Activated CD4-positive, alpha-beta T cell treated with anti-CD3 and anti-CD28 coated beads, Interleukin-2, amount 50 U/mL, for 4 hours (primary cell): ENCODE data around the gene WDR18.
"Not testable (repeated sequence)": the region's sequence is repeated elsewhere in the genome, so short reads cannot be mapped to it uniquely, and the experiment has no call there.

Experiments used
- DNase-seq, 2 experiments: peaks; one replicate each; pipeline ENCODE4 v3.0.0-alpha.2; 2020

WDR18 gene

DNA sequence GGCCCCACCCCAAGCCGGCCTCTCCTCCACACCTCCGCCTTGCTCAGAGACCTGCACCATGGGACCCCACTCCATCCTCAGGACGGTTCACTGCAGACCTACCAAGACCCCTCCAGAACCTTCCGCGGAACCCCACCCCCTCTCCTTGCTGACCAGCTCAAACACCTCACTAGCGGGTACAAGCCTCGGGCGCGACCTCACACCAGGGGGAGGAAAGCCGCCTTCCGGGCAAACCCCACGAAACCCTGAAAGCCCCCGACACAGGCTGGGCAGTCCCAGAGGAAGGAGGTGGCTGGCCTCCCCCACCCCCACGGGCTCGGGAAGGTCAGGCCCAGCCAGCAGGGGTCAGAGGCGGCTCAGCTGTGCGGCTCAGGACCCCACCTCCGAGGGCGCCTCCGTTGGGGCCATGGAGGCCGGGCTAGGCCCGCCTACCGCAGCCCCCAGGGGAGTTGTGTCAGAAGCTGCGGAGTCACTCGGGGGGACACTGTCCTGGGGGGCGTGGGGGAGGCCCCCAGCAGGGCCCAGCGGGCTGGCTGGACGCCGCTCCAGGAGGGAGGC, 25.9 kb downstream of the WDR18 start:
- no peak for DNase-seq

DNA sequence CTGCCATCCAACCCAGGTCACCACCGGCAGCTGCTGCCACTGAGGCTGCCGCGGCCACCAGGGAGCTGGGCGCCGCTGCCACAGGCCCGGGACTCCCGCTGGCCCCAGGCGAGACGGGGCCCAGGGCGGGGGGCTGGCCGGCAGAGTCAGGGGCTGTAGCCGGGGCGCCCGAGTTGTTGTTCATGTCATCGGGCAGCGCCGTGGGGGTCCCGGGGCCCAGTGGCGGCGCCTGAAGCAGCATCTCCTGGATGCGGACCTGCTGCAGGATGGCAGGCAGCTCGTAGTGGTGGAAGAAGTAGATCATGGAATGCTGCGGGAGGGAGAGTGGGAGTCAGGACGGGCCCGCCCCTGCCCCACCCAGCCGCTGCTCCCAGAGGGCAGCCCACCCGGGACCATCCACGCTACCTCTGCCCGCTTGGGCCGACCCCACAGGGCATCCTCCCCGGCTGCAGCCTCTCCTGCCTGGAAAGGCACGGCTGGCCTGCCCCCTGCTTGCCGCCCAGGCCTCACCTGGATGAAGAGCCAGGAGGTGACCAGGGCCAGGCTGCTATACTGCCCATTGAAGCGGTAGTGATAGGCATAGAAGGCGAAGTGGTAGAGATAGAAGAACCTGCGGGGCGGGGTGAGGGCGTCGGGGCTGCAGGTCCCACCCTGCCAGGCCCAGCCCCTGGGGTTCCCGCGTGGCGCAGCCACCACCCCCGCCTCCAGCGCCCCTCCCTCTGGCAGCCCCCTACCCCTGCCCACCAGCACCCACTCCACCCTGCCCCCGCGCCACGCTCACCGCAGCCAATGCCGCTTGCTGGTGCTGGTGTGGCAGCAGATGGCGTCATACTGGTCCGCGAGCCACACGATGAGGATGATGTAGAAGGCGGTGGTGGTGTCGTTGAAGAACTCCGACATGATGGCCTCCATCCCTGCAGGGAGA, 26.7 kb downstream of the WDR18 start:
- DNase-seq, result no peak

DNA sequence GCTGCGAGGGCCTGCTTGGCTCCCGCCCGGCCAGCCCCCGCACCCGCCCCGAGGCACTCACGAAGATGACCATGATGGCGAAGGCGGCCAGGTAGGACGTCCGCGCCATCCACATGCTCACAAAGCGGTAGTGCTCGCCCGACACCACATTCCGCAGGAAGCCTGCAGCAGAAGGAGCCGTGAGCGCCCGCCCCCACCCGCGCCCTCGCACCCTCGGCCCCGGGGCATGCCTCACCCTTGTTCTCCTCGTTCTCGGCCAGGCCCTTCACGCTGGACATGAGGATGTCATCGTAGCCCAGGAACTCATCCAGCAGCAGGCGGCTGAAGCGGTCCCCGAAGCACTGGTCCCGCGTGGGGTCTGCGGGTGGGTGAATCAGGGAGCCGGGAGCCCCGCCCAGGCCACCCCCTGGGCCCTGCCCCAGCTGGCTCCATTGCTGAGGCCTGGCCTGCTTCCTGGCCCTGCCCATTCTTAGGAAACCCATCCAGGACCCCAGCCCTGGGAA, 27.7 kb downstream of the WDR18 start:
- DNase-seq, result no peak

DNA sequence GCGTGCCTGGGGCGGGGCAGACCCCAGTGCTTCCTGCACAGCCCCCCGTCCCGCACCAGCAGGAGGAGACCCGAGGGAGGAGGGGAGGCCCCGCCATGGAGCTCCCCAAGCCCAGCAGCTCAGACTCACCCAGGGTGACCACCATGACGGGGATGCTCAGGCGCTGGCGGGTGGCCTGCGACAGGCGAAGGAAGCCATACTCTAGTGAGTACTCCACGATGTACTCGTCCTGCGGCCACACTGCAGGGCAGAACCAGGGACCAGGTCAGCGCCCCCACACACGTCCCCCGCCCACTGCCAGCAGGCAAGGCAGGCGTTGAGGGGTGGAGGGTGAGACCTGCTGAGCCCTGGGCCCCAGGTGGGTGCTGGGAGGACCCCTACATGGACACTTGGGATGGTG, 28.2 kb downstream of the WDR18 start:
- DNase-seq, result no peak

DNA sequence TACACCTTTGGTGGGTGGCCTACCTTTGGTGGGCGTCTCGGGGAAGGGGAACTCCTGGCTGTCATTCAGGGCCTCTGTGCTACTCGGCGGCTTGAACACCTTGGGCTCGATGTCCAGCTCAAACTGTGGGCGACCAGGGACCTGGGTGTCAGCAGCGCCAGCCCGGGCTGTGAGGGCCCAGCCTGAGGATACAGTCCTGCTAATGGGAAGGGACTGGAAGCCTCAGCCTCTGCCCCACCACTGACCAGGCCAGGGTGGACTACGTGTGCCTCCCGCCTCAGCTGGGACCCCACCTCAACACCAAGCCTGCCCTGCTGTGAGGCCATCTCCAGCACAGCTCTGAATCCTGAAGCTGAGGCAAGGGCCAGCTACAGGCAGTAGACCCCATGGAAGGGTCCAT, 29.1 kb downstream of the WDR18 start:
- DNase-seq, result no peak

DNA sequence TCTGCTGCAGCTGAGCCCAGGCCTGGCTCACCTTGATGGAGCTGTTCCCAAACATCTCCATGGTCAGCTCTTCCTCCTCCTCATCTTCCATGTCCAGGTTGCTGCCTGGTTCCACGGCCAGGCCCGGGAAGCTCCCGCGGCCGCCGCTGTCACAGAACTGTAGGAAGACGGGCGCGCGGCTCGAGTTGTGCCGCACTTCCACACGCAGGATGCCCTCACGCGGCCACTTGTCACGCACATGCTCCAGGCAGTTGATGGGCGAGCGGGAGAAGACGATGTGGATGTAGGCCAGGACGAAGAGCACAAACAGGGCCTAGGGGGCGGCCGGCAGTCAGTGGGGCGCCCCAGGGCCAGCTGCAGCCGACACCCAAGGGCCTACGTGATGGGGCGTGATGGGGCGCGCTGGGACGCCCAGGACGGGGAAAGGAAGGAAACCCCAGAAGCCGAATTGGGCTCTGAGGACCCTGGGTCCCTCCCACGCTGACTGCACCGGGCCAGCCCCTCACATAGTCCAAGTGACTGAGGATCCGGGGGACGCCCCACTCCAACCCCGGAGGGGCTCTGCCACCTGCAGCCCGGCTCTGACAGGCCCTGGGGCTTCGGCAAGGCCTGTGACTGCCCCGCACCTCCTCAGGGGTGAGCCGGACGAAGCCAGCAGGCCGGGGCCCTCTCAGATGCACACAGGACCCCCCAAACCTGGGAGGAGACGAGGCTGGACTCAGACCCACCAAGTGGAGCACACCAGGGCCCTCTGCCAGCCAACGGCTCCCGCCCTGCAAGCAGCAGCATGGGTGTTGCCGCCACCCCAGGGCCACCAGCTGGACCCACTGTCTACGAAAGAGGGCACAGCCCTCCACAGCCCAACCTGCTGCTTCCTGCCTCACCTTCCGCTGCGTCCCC, 30.3 kb downstream of the WDR18 start:
- DNase-seq, result no peak

DNA sequence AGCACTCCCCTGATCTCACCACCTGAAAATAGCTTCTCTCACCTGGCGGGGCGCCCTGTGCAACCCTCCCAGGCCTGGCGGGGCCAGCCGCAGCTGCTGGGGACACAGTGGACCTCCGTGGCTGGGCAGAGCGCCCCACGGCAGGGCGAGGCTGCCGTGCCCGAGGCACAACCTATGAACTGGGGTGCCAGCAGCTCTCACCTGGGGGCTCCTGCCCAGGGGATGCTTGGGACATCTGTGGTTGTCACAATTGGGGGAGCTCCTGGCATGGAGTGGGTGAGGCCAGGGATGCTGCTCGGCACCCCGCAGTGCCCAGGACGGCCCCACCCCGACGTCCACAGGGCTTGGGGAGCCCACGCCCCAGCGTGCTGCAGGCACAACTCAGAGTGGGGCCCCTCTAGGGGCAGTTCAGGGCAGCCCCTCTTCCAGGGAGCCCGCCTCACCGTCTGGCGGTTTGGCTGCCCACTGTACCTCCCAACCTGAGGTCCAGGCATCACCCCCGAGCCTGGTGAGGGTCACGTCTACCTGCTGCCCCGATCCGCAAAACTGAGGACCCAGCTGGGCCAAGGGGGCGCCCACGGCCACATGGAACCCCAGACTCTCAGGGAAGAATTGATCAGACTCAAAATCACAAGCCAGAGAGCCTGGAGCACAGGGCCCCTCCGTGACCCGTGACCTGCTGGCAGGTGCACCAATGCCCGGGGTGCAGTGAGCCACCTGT, 31.1 kb downstream of the WDR18 start:
- no peak for DNase-seq

DNA sequence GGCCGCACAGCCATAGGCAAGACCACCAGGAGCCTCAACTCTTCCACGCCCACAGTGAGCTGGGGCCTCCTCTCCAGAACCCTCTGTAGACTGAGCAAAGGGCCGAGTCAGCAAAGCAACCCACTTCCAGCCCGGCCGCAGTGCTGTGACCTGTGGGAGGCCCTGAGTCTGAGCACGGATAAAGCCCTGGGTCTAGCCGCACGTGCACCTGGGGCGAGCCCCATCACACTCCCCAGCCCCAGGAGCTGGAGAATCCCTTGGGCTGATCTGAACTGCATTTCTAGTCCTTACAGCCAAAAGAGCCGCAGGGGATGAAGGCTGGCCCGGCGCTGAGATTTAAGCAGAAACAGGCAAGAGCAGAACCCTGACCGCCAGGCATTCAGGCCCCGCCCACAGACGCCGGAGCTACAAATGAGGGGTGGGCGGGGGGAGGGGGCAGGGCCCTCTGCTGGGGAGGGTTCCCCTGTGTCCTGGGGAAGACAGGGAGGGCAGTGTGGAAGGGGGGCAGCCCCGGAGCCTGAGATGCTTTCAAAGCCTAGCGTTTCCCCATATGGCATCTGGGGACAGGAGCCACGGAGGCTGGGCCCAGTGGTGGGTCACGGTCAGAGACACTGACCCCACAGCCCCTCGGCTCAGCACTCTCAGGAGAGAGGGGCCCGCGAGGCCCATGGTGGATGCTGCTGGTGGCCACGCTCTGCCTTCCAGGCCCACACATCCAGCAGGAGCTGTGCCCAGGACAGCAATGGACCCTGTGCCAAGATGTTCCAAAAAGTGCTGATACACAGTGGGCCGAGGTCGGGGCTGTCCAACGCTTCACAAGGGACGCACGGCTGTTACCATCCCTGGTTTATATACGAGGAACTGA, 31.9 kb downstream of the WDR18 start:
- DNase-seq, result no peak

DNA sequence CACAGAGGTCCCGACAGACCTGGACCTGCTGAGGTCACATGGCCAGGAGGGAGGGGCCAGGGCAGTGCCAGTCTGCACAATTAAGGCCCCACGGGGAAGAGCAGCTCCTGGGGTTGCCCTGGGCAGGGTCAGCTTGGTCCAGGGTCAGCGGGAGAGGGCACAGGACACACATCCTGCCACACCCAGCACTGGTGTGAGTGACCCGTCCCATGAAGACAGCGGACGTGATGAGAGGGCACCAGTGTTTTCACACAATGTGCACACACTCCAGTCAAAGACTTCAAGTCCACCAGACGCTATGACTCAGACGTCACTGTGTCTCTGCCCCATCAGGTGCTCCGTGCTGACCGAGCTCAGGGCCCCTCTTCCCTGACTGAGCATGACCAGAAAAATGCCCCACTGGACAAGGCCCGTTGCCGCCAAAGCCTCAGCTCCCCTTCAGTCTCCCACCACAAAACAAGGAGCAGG, 32.5 kb downstream of the WDR18 start:
- no peak for DNase-seq

DNA sequence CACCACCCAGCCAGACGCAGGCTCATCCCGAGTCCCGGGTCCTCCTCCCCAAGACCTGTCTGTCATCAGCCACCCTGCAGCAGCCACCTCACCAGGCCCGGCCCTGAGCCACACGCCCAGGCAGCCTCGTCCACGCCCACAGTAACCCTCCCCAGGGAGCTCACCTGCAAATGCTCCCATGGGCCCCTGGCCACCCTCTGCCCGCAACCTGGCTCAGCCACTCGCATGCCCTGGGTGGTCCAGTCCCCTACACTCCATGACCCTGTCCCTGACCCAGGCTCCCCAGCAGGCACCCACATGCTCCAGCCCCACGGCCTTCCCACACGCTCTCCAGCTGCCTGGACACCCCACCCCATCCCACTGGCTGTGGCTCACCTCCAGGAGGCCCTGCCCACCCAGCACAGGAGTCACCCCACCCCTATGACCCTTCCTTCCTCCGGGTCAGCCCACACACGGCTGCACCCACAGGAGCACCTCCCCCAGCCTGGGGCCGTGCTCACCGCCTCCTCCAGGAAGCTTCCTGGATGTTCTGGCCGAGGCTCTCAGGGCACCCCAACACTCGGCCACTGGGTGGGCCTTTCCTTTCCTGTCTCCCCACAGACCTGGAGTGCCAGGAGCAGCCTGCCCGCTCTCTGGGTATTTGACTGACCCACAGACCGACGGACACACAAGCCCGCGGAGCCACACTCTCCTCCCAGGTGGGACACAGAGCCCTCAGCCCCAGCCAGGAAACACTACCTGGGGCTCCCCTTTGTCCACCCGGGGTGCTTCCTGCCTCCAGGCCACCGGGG, 33.2 kb downstream of the WDR18 start:
- no peak for DNase-seq

DNA sequence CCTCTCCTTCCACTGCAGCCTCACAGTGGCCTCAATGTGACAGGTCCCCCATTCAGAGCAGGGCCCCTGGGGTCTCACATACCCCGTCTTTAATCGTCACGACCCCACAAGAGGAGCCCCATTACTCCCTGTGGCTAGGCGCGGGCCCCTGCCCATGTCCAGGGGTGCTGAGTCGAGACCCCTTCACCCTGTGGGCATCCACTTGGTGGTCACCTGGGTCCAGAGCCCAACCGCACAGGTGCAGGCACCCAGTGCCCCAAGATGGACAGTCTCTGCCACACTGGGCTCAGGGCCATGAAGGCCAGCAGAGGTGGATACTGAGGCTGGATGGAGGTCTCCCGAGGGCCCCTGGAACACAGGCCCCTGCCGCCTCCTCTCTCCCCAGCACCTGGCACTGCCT, 33.8 kb downstream of the WDR18 start:
- no peak for DNase-seq

DNA sequence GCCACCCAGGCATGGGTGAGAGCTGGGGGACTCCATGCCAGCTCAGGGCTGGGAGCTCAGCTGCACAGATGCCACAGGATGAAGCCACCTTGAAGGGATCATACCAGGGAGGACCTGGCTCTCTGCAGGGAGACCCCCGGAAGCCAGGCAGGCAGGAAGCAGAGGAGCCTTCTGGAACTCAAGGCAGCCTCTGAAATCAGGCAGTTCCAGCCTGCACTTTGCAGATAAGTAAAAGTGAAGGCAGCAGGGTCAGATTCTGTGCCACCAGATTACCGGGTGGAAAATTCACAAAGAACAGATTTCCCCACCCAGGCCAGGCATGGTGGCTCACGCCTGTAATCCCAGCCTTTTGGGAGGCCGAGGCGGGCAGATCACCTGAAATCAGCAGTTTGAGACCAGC, 34.2 kb downstream of the WDR18 start:
- DNase-seq, result no peak

DNA sequence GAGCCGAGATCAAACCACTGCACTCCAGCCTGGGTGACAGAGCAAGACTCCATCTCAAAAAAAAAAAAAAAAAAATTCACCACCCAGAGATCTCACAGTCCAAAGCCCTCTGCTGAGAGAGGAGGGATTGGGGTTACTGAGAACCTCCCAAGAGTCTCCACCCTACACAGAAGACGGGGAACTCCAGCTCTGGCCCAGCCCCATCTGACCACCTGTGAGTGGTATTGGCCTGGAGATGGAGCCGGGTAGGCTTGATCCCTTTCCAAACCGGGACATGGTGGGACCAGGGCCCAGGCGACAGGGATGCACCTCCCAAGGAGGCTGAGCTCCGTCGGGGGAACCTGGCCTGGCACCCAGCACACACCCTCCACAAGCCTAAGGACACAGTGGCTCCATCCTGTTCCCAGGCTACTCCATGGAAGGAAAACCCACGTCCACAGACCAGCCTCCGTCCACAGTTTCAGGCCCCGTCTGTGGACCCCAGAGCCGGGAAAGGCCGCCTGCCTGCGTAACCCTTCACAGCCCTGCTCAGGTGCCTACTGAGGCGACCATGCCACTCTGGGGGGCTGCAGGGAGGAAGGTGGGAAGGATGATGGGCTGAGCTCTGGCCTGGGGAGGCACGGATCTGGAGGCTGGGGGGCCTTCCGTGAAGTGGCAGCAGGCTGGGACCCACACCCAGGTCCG, 34.9 kb downstream of the WDR18 start:
- no peak for DNase-seq

DNA sequence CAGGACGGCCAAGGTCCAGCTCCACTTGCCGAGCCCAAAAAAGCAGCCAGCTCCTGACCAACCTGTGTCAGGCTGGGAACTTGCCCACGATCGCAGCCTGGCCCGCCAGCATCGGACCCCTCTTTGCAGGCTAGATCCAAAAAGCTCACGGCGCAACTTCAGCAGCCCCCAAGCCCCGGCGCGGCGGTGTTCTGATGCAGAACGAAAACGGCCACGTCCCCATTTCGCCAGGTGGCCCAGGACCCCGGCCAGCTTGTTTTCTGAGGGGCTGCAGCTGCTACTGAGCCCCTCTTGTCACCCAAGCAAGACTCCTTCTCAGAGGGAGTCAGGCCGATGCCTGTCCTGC, 35.4 kb downstream of the WDR18 start:
- DNase-seq, result no peak

DNA sequence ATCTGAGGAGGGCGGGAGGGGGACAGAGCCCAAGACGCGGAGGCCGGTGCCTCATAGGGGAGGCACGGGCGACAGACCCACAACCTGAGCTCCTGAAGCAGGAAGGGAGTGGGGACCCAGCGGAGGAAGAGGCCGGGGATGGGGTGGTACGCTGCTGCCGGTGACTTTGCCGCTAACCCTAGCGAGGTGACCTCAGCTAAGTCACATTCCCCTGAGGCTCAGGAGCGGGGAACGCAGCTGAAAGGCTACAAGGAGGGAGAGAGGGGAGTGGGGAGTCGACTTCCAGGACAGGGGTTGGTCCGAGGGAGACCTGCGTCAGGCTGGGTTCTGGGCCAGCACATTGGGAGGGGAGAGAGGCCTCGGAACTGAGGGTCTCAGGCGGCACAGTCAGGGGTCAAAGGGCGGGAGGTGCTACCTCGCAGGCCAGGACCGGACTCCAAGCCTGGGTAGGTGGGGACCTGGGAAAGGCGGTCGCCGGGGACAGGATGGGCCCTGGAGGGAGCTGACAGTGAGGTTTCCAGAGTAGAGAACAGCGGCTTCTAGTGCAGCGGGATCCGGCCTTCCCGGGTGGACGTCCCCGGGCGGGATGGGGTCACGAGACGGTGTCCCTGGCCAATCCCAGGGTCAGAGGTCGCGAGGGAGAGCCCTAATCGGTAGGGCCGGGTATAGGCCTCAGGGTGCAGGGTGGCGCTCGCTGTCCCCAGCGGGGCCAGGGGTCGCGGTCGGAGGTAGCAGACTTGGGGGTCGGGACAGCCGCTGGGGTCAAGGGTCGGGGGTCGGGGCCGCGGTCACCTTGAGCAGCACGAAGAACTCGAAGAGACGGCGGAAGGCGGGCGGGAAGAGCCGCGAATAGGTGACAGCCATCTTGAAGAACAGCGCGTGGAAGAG, 36.1 kb downstream of the WDR18 start:
- peak in 1 of 2 experiments; percentile 39 for DNase-seq

DNA sequence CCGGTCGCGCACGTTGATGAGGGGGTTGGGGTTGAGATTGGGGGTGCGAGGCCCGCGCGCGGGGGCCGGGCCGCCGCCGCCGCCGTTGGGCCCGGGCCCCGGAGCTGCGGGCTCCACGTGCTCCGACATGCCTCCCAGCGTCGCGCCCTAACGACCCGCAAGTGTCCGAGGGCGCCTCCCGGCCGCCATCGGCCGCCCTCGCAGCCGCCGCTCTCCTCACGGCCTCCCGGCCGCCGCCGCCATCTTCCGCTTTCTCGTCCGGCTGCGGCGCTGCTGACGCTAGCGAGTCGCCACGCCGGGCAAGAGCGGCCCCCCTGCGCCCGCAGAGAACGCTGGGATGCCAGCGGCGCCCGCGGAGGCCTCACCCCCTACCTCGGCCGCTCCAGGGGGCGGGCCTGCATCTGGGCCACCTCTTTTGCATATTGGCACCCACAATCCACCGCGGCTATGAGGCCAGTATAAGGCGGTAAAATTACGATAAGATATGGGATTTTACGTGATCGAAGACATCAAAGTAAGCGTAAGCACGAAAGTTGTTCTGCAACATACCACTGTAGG, 36.8 kb downstream of the WDR18 start, which contains the start of gene TMEM259:
TMEM259 (minus strand) TSS at position 256 of the 558 bp plus-strand sequence; CDS start at position 129, 127 bp downstream.
- DNase-seq, result peak; percentile 96 to 98

DNA sequence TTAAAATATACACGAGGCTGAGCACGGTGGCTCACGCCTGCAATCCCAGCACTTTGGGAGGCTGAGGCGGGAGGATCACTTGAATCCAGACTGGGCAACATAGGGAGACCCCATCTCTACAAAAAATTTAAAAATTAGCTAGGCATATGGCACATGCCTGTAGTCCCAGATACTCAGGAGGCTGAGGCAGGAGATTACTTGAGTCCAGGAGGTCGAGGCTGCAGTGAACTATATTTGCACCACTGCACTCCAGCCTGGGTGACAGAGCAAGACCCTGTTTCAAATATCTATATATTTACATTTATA, 39.7 kb downstream of the WDR18 start:
- DNase-seq, result not testable (repeated sequence)

DNA sequence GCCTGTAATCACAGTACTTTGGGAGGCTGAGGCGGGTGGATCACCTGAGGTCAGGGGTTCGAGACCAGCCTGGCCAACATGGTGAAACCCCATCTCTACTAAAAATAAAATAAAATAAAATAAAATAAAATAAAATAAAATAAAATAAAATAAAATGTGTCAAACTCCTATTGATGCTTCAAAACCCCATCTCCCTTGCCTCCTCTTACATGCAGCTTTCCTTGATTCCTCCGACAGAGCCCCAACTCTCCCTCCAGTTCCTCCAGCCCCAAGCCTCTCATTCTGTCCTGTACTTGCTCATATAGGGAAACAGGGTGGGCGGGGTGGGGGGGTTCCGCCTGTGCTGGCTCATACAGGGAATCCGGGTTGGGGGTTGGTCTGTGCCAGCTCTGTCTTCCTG, 40.9 kb downstream of the WDR18 start:
- DNase-seq, result not testable (repeated sequence)
